Activated CD4-positive, alpha-beta T cell treated with anti-CD3 and anti-CD28 coated beads, Interleukin-2, amount 10 ng/mL, durations not matched to agents 24 days and 14 days (primary cell): ENCODE measurements around the gene CABP2. TPM values are rescaled to one million over a fixed set of nuclear protein-coding genes. Genes with fewer than 3 reads are reported as not detected.

Source experiments
- DNase-seq: peaks from one replicate; pipeline ENCODE4 v3.0.0; 2022
- H3K27ac Mint-ChIP-seq: one replicate; pipeline ENCODE4 v1.8.0; 2022; ENCODE audit warnings: mild to moderate bottlenecking, mixed read lengths
- H3K27me3 Mint-ChIP-seq: one replicate; pipeline ENCODE4 v1.8.0; 2022; ENCODE audit warnings: mixed read lengths
- H3K36me3 Mint-ChIP-seq: one replicate; pipeline ENCODE4 v1.8.0; 2022; ENCODE audit warnings: low read depth, mild to moderate bottlenecking, mixed read lengths
- H3K4me1 Mint-ChIP-seq: one replicate; pipeline ENCODE4 v1.8.0; 2021; ENCODE audit warnings: mixed read lengths
- H3K4me3 Mint-ChIP-seq: one replicate; pipeline ENCODE4 v1.8.0; 2022; ENCODE audit warnings: mild to moderate bottlenecking, moderate library complexity, mixed read lengths
- H3K9me3 Mint-ChIP-seq: one replicate; pipeline ENCODE4 v1.8.0; 2021; ENCODE audit warnings: mixed read lengths
- intact Hi-C: fragments of 100-400 bp; cut with micrococcal nuclease; formaldehyde crosslinking; loops from one replicate; pipeline ENCODE4 v1.15.1; 2023
- total RNA-seq: library from RNA; stranded (reverse); gene quantifications from 2 replicates; pipeline ENCODE4 v1.2.3, GENCODE V29; 2022

Gene CABP2
- total RNA-seq, 1 donor from 2014 or later: not detected

DNA sequence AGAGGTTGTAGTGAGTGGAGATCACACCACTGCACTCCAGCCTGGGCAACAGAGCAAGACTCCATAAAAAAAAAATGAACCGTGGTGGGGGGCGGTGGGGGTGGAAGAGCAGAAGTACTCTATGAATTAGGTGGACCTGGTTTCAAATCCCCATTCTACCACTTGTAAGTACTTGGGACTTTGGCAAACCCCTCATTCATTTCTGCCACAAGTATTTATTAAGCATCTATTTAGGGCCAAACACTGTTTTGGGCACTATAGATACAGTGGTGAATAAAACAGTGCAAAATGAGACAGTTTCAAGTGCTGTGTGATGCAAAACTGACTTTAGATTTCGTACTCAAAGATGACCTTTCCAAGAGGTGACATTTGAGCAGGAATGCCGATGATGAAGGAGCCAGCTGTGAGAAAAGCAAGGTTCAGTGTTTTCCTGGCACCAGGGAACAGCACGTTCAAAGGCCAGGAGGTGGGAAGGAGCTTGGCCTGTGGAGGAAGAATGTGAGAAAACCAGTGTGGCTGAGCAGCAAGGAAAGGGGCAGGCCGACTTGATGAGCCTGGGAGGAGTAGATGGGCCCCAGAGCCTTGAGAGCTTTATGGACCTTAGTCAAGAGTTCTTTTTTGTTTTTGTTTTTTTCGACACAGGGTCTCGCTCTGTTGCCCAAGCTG is 52.8 kb downstream of the CABP2 start:
- no peak for DNase-seq
- H3K27me3 Mint-ChIP-seq: no peaks in the 10 kb centered on the region

GRCh38 chr11:67469508-67469811 is 53.8 kb downstream of the CABP2 start:
- H3K36me3 Mint-ChIP-seq: peaks cover 7% of the 10 kb centered on the region
- no peak for DNase-seq
- H3K9me3 Mint-ChIP-seq: no peaks in the 10 kb centered on the region
- peak overlapping the region; percentile 78 for H3K27ac Mint-ChIP-seq
- H3K4me1 Mint-ChIP-seq: peaks cover 25% of the 10 kb centered on the region
- intact Hi-C loops: loop anchor here (1.0 kb wide), 5 partner anchors 13 to 68 kb away; partner anchors contain the start of genes PPP1CA and RPS6KB2
- H3K27me3 Mint-ChIP-seq: no peaks in the 10 kb centered on the region
- H3K4me3 Mint-ChIP-seq: peak overlapping the region; percentile 80

More for the DNA sequence above, 52.8 kb downstream of the CABP2 start:
- H3K36me3 Mint-ChIP-seq: peaks cover 2% of the 10 kb centered on the region
- no peak overlapping the region for H3K27ac Mint-ChIP-seq
- no peaks in the 10 kb centered on the region for H3K9me3 Mint-ChIP-seq
- H3K4me3 Mint-ChIP-seq: peak overlapping the region; percentile 80
- intact Hi-C loops: no loop called here
- H3K4me1 Mint-ChIP-seq: peaks cover 20% of the 10 kb centered on the region

Other genes with a start within 250 kb of the CABP2 start
- 114 and 124 TPM in 2 replicates for gene ANKRD13D, start 234.1 kb downstream of the CABP2 start, total RNA-seq
- 7.1 and 8.1 TPM in 2 replicates for gene SSH3, start 219.9 kb downstream of the CABP2 start, total RNA-seq
- 36.0 and 36.4 TPM in 2 replicates for gene POLD4, start 169.9 kb downstream of the CABP2 start, total RNA-seq
- 0.63 and 0.66 TPM in 2 replicates for gene CLCF1, start 149.8 kb downstream of the CABP2 start, total RNA-seq
- gene RAD9A, start 131.5 kb downstream of the CABP2 start, total RNA-seq: 31.6 and 34.3 TPM in 2 replicates
- 251 and 252 TPM in 2 replicates for gene PPP1CA, start 121.6 kb downstream of the CABP2 start, total RNA-seq
- gene TBC1D10C, start 119.4 kb downstream of the CABP2 start, total RNA-seq: 115 and 119 TPM in 2 replicates
- gene CARNS1, start 107.8 kb downstream of the CABP2 start, total RNA-seq: 0.77 and 0.83 TPM in 2 replicates
- gene RPS6KB2, start 95.0 kb downstream of the CABP2 start, total RNA-seq: 79.3 and 83.1 TPM in 2 replicates
- 85.1 and 90.3 TPM in 2 replicates for gene PTPRCAP, start 85.8 kb downstream of the CABP2 start, total RNA-seq
- 251 and 259 TPM in 2 replicates for gene CORO1B, start 80.0 kb downstream of the CABP2 start, total RNA-seq
- not detected in 2 replicates for gene GPR152, start 70.7 kb downstream of the CABP2 start, total RNA-seq
- gene CABP4, start 68.1 kb downstream of the CABP2 start, total RNA-seq: 0.66 and 0.68 TPM in 2 replicates
- gene TMEM134, start 54.2 kb downstream of the CABP2 start, total RNA-seq: 56.8 and 58.3 TPM in 2 replicates
- 186 and 189 TPM in 2 replicates for gene AIP, start 40.4 kb downstream of the CABP2 start, total RNA-seq
- 126 and 128 TPM in 2 replicates for gene PITPNM1, start 18.1 kb downstream of the CABP2 start, total RNA-seq
- gene CDK2AP2, start 15.3 kb downstream of the CABP2 start, total RNA-seq: 93.5 and 97.9 TPM in 2 replicates
- gene GSTP1, start 60.4 kb upstream of the CABP2 start, total RNA-seq: 305 and 312 TPM in 2 replicates
- gene NDUFV1, start 83.5 kb upstream of the CABP2 start, total RNA-seq: 304 and 321 TPM in 2 replicates
- 22.2 and 22.6 TPM in 2 replicates for gene NUDT8, start 106.5 kb upstream of the CABP2 start, total RNA-seq
- not detected in 2 replicates for gene TBX10, start 116.3 kb upstream of the CABP2 start, total RNA-seq
- 0.14 TPM in 1 of 2 replicates, not detected in the other for gene ACY3, start 127.3 kb upstream of the CABP2 start, total RNA-seq
- gene ALDH3B2, start 151.2 kb upstream of the CABP2 start, total RNA-seq: not detected in 2 replicates